Activated T-helper 1 cell treated with anti-CD3 and anti-CD28 coated beads, Interleukin-12 subunit alpha, Interleukin-12 subunit beta, Interleukin-2, Interleukin-4 antibody, amounts not matched to agents 30 ng/mL and 10 ng/mL and 1 ng/mL, durations not matched to agents 14 hours and 24 hours and 36 hours (primary cell): ENCODE data around the gene FGFR4. TPM values are rescaled to one million over a fixed set of nuclear protein-coding genes. Genes with fewer than 3 reads are reported as not detected.
"Not testable (repeated sequence)": the region's sequence is repeated elsewhere in the genome, so short reads cannot be mapped to it uniquely, and the experiment has no call there.

Experiments
- DNase-seq: peaks from one replicate; pipeline ENCODE4 v3.0.0; 2021; ENCODE audit warnings: low spot score
- H3K27ac Mint-ChIP-seq: one replicate; pipeline ENCODE4 v1.8.0; 2021; ENCODE audit warnings: mild to moderate bottlenecking, mixed read lengths
- H3K27me3 Mint-ChIP-seq: one replicate; pipeline ENCODE4 v1.8.0; 2022; ENCODE audit warnings: mild to moderate bottlenecking, moderate library complexity, mixed read lengths; ENCODE audit not compliant: insufficient read depth
- H3K36me3 Mint-ChIP-seq: one replicate; pipeline ENCODE4 v1.8.0; 2021; ENCODE audit warnings: low read depth, mixed read lengths
- H3K4me1 Mint-ChIP-seq: one replicate; pipeline ENCODE4 v1.8.0; 2021; ENCODE audit warnings: low read depth, mixed read lengths
- H3K4me3 Mint-ChIP-seq: one replicate; pipeline ENCODE4 v1.8.0; 2021; ENCODE audit warnings: mild to moderate bottlenecking, moderate library complexity, mixed read lengths
- H3K9me3 Mint-ChIP-seq: one replicate; pipeline ENCODE4 v1.8.0; 2021; ENCODE audit warnings: mixed read lengths
- intact Hi-C: fragments of 100-400 bp; cut with micrococcal nuclease; formaldehyde crosslinking; loops from one replicate; pipeline ENCODE4 v1.15.1; 2024
- total RNA-seq: library from RNA; stranded (reverse); gene quantifications from 2 replicates; pipeline ENCODE4 v1.2.3, GENCODE V29; 2022

The FGFR4 gene
- total RNA-seq: 1.2 and 1.4 TPM in 2 replicates

GRCh38 chr5:177086654-177087397 lies at the start of gene FGFR4:
Gene FGFR4 (plus strand): TSS chr5:177086915. CDS start chr5:177089603, 2,688 bp downstream.
- intact Hi-C loops: loop anchor here (1.0 to 2.0 kb wide), 4 partner anchors 25 to 544 kb away; partner anchors contain the start of genes PDLIM7 and TSPAN17
- Mint-ChIP-seq H3K9me3 (no peaks in the 10 kb centered on the region), H3K36me3 (peaks cover 2% of the 10 kb centered on the region), H3K4me1 (peaks cover 7% of the 10 kb centered on the region), H3K27ac (no peak within 1 kb of the TSS), H3K4me3 (peak within 1 kb of the TSS; percentile 81), H3K27me3 (peaks cover 45% of the 10 kb centered on the region)
- peak; percentile 48 for DNase-seq

DNA sequence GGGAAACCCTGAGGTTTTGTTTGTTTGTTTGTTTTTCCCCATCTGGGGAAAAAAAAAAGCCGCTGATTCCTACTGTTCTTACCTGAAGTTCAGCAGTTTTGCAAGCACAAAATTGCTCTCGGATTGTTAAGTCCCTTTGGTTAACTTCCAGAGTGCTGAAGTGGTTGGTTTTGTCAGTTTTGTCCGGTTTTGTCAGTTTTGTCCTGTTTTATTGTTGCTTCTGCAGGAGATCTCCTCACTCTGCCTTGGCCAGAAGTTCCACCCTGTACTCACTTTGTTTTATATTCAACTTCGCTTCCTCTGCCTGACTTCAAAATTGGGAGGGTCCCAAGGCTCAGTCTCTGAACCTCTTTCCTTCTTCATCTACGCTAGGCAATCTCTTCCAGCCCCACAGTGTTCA lies 49.8 kb upstream of the FGFR4 start:
- Mint-ChIP-seq H3K27me3 (no peaks in the 10 kb centered on the region), H3K9me3 (no peaks in the 10 kb centered on the region), H3K4me3 (no peak overlapping the region), H3K27ac (no peak overlapping the region), H3K4me1 (peaks cover 16% of the 10 kb centered on the region), H3K36me3 (peaks cover 21% of the 10 kb centered on the region)
- DNase-seq: no peak
- intact Hi-C loops: no loop called here

DNA sequence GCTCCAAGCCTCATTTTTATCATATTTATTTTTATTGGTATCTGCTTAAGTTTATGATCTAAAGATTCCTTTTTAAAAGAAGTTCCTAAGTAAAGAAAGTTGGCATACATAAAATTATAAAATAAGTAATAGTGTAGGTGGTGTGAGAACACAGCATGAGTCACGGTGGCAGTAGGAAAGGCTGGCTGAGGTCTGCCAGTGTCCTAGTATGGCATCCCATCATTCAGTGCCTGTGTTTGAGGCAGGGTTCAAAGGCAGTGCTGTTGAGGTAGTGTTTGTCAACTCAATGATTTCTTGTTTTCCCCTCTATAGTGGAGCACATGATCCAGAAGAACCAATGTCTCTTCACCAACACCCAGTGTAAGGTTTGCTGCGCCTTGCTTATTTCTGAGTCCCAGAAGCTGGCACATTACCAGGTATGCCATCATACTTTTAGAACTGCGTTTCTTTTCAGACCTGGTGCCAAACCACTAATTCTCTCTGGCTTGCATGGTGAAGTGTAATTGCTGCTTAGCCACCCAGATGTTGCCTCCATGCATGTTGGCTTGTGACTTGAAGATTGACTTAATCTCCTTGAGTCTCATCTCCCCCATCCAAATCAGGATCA lies 45.8 kb upstream of the FGFR4 start:
- Mint-ChIP-seq H3K4me1 (peaks cover 14% of the 10 kb centered on the region), H3K36me3 (peaks cover 30% of the 10 kb centered on the region), H3K9me3 (no peaks in the 10 kb centered on the region), H3K27ac (no peak overlapping the region), H3K4me3 (no peak overlapping the region), H3K27me3 (no peaks in the 10 kb centered on the region)
- DNase-seq: no peak
- intact Hi-C loops: no loop called here

- no peaks in the 10 kb centered on the region for H3K9me3 Mint-ChIP-seq
- H3K36me3 Mint-ChIP-seq: peaks cover 29% of the 10 kb centered on the region
- no peak overlapping the region for H3K4me3 Mint-ChIP-seq
- DNase-seq: no peak
- no peaks in the 10 kb centered on the region for H3K27me3 Mint-ChIP-seq
- intact Hi-C loops: no loop called here
- no peak overlapping the region for H3K27ac Mint-ChIP-seq
- peaks cover 6% of the 10 kb centered on the region for H3K4me1 Mint-ChIP-seq
Observed at GRCh38 chr5:177041936-177042335, 44.8 kb upstream of the FGFR4 start.

DNA sequence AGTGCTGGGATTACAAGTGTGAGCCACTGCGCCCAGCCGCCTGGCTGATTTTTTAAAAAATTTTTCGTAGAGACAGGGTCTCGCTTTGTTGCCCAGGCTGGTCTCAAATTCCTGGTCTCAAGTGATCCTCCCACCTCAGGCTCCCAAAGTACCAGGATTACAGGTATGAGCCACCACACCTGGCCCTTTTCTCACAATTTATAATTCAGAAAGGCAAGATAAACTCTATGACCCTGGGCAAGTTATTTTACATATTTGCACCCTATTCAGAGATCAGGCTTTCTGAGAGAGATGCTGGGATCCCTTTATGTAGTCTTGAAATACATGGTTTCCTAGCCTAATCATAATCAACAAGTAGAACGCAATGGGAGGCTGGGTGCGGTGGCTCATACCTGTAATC lies 43.6 kb upstream of the FGFR4 start:
- Mint-ChIP-seq H3K36me3 (peaks cover 31% of the 10 kb centered on the region), H3K27me3 (no peaks in the 10 kb centered on the region), H3K27ac (no peak overlapping the region), H3K4me1 (peaks cover 6% of the 10 kb centered on the region), H3K9me3 (no peaks in the 10 kb centered on the region), H3K4me3 (no peak overlapping the region)
- DNase-seq: no peak
- intact Hi-C loops: no loop called here

GRCh38 chr5:177043958-177044357 lies 42.8 kb upstream of the FGFR4 start:
- no peak for DNase-seq
- Mint-ChIP-seq H3K27ac (no peak overlapping the region), H3K27me3 (no peaks in the 10 kb centered on the region), H3K4me1 (peaks cover 6% of the 10 kb centered on the region), H3K9me3 (no peaks in the 10 kb centered on the region), H3K36me3 (peaks cover 31% of the 10 kb centered on the region), H3K4me3 (no peak overlapping the region)
- intact Hi-C loops: no loop called here

GRCh38 chr5:177044641-177045040 lies 42.1 kb upstream of the FGFR4 start:
- no peak overlapping the region for H3K4me3 Mint-ChIP-seq
- H3K9me3 Mint-ChIP-seq: no peaks in the 10 kb centered on the region
- intact Hi-C loops: no loop called here
- DNase-seq: no peak
- no peaks in the 10 kb centered on the region for H3K27me3 Mint-ChIP-seq
- no peak overlapping the region for H3K27ac Mint-ChIP-seq
- H3K4me1 Mint-ChIP-seq: peaks cover 6% of the 10 kb centered on the region
- peaks cover 33% of the 10 kb centered on the region for H3K36me3 Mint-ChIP-seq

- H3K4me3 Mint-ChIP-seq: no peak overlapping the region
- no peaks in the 10 kb centered on the region for H3K27me3 Mint-ChIP-seq
- H3K4me1 Mint-ChIP-seq: peaks cover 6% of the 10 kb centered on the region
- H3K36me3 Mint-ChIP-seq: peaks cover 37% of the 10 kb centered on the region
- intact Hi-C loops: no loop called here
- no peak for DNase-seq
- H3K27ac Mint-ChIP-seq: no peak overlapping the region
- H3K9me3 Mint-ChIP-seq: no peaks in the 10 kb centered on the region
Observed at GRCh38 chr5:177045631-177046030, 41.1 kb upstream of the FGFR4 start.

- intact Hi-C loops, H3K27me3 Mint-ChIP-seq, H3K9me3 Mint-ChIP-seq, H3K27ac Mint-ChIP-seq, H3K4me1 Mint-ChIP-seq, H3K4me3 Mint-ChIP-seq, DNase-seq: not testable (repeated sequence)
- peaks cover 37% of the 10 kb centered on the region for H3K36me3 Mint-ChIP-seq
Observed at GRCh38 chr5:177048531-177048930, 38.2 kb upstream of the FGFR4 start.

DNA sequence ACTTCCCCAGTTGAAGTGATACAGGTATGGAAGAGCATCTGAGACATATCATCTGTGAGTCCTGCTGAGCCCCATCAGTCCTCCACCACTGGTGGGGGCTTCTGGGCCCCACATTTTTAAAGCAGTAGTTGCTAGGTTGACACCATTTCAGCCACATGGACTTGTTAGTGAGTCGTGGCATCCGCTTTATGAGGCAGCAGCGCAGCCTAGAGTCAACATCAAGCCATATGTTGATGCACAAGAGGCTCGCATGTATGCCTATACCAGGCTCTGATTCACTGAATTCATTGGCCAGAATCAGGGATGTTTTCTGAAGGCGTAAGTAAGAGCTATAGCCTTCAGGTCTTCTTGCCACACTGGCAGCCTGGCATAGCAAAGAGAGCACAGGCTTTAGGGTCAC lies 37.4 kb upstream of the FGFR4 start:
- H3K4me1 Mint-ChIP-seq: no peaks in the 10 kb centered on the region
- H3K36me3 Mint-ChIP-seq: peaks cover 33% of the 10 kb centered on the region
- no peaks in the 10 kb centered on the region for H3K27me3 Mint-ChIP-seq
- intact Hi-C loops: no loop called here
- no peak for DNase-seq
- H3K9me3 Mint-ChIP-seq: no peaks in the 10 kb centered on the region
- H3K4me3 Mint-ChIP-seq: no peak overlapping the region
- H3K27ac Mint-ChIP-seq: no peak overlapping the region

- DNase-seq: no peak
- no peaks in the 10 kb centered on the region for H3K9me3 Mint-ChIP-seq
- intact Hi-C loops: no loop called here
- H3K27me3 Mint-ChIP-seq: no peaks in the 10 kb centered on the region
- no peak overlapping the region for H3K27ac Mint-ChIP-seq
- peaks cover 37% of the 10 kb centered on the region for H3K36me3 Mint-ChIP-seq
- no peaks in the 10 kb centered on the region for H3K4me1 Mint-ChIP-seq
- H3K4me3 Mint-ChIP-seq: no peak overlapping the region
Observed at GRCh38 chr5:177064500-177065277, 22.0 kb upstream of the FGFR4 start.

DNA sequence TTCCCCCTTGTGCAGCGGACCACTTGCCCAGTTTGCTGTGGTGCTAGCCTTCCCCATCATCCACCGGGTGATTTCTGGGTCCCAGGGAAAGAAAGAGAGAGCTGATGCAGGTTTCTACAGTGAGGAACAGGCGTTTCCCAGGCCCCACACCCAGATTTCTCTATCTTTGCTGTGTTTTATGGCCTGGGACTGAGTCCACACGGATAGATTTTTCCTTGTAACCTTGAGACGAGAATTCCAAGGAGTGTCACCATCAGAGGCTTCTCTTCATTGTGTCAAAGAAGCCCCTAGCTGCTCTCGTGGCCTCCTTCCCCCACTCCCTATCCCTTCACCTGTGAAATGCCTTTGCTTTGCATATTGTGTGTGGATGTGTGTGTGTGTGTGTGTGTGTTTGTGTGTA lies 21.2 kb upstream of the FGFR4 start:
- H3K36me3 Mint-ChIP-seq: peaks cover 34% of the 10 kb centered on the region

GRCh38 chr5:177066224-177066623 lies 20.5 kb upstream of the FGFR4 start:
- H3K4me3 Mint-ChIP-seq: no peak overlapping the region
- H3K27ac Mint-ChIP-seq: no peak overlapping the region
- H3K36me3 Mint-ChIP-seq: peaks cover 38% of the 10 kb centered on the region
- H3K27me3 Mint-ChIP-seq: no peaks in the 10 kb centered on the region
- H3K4me1 Mint-ChIP-seq: no peaks in the 10 kb centered on the region
- no peaks in the 10 kb centered on the region for H3K9me3 Mint-ChIP-seq
- DNase-seq: no peak
- intact Hi-C loops: no loop called here

More for the DNA sequence above, 21.2 kb upstream of the FGFR4 start:
- intact Hi-C loops: no loop called here
- no peak for DNase-seq
- no peak overlapping the region for H3K4me3 Mint-ChIP-seq
- H3K27me3 Mint-ChIP-seq: no peaks in the 10 kb centered on the region
- H3K27ac Mint-ChIP-seq: no peak overlapping the region
- H3K4me1 Mint-ChIP-seq: no peaks in the 10 kb centered on the region
- H3K9me3 Mint-ChIP-seq: no peaks in the 10 kb centered on the region
